M059J (cell line): ENCODE data around the gene RHBDL1. TPM values are rescaled to one million over a fixed set of nuclear protein-coding genes. Genes with fewer than 3 reads are reported as not detected.

Experiments
- DNase-seq: peaks from one replicate; pipeline ENCODE4 v3.0.0-alpha.2; 2012; ENCODE audit warnings: low read depth
- total RNA-seq: library from RNA; depleted of rRNA; stranded (reverse); fragments of >200 nt; shearing (Covaris generic); gene quantifications from 2 replicates; pipeline ENCODE4 v1.2.3, GENCODE V29; 2014

RHBDL1 gene
- total RNA-seq, 1 experiment from 2014 or later, result 0.15 TPM

- peak; percentile 51 for DNase-seq
Measured at GRCh38 chr16:705431-706188, 30.1 kb downstream of the RHBDL1 start, which contains the start of gene FBXL16. Gene FBXL16 (minus strand): TSS chr16:705801. CDS start chr16:697405, 8,396 bp downstream.

- DNase-seq, result no peak
Measured at GRCh38 chr16:706189-707061, 31.0 kb downstream of the RHBDL1 start.

- no peak for DNase-seq
Measured at GRCh38 chr16:707062-707538, 31.6 kb downstream of the RHBDL1 start.

- DNase-seq, result no peak
Measured at GRCh38 chr16:708019-708418, 32.5 kb downstream of the RHBDL1 start.

- no peak for DNase-seq
Measured at GRCh38 chr16:708959-709358, 33.5 kb downstream of the RHBDL1 start.

GRCh38 chr16:709566-710499 is 34.4 kb downstream of the RHBDL1 start:
- DNase-seq, result peak; percentile 89

GRCh38 chr16:710500-711075 is 35.1 kb downstream of the RHBDL1 start:
- no peak for DNase-seq

GRCh38 chr16:711084-711483 is 35.6 kb downstream of the RHBDL1 start:
- DNase-seq, result no peak

- DNase-seq, result peak; percentile 66
Measured at GRCh38 chr16:711548-712320, 36.3 kb downstream of the RHBDL1 start.

- DNase-seq, result peak; percentile 99
Measured at GRCh38 chr16:712740-713250, 37.3 kb downstream of the RHBDL1 start.

- peak; percentile 87 for DNase-seq
Measured at GRCh38 chr16:714079-714478, 38.6 kb downstream of the RHBDL1 start.

GRCh38 chr16:714558-715476 is 39.3 kb downstream of the RHBDL1 start, which contains the start of gene METRN:
Gene METRN (plus strand): TSS chr16:715118. CDS start chr16:715290, 172 bp downstream.
- peak; percentile 87 for DNase-seq

- DNase-seq, result no peak
Measured at GRCh38 chr16:715477-716199, 40.2 kb downstream of the RHBDL1 start.

GRCh38 chr16:716200-716568 is 40.7 kb downstream of the RHBDL1 start:
- DNase-seq, result peak; percentile 87

- DNase-seq, result no peak
Measured at GRCh38 chr16:716768-717325, 41.4 kb downstream of the RHBDL1 start.

GRCh38 chr16:717450-718245 is 42.2 kb downstream of the RHBDL1 start:
- no peak for DNase-seq

GRCh38 chr16:718389-718788 is 42.9 kb downstream of the RHBDL1 start:
- DNase-seq, result no peak
